HepG2 (cell line): ENCODE data around the gene BMPR1B. TPM values are rescaled to one million over a fixed set of nuclear protein-coding genes. Genes with fewer than 3 reads are reported as not detected.

Experiments
- ATAC-seq: fragments of 200-7000 bp; cut with Tn5 transposase; 3 replicates; pipeline ENCODE4 v1.9.1; 2020; ENCODE audit warnings: mild to moderate bottlenecking, moderate library complexity
- BruUV-seq: library from RNA; stranded (reverse); fragments of 400-500 nt; replicated peaks from 2 replicates; lab custom pipeline; 2021; lab: Mats Ljungman, UMichigan
- CTCF ChIA-PET: fragments of 300-600 bp; formaldehyde crosslinking; extraction: SDS; loops from one replicate; lab custom pipeline; 2021; ENCODE audit warnings: low total read pairs, inconsistent platforms, low intra/inter-chr PET ratio; lab: Yijun Ruan, JAX
- POLR2A ChIA-PET: fragments of 350-600 bp; sonication (Branson Sonifier 250); formaldehyde crosslinking; loops from one replicate; lab custom pipeline; 2020; ENCODE audit warnings: antibody characterized with exemption, inconsistent platforms; lab: Yijun Ruan, JAX
- DNase-seq: peaks from one replicate; pipeline ENCODE4 v3.0.0-alpha.2; 2015; ENCODE audit warnings: low spot score
- FAIRE-seq: peaks from 3 replicates; lab custom pipeline; 2011; peaks lifted over from hg19 to GRCh38; lab: Jason Lieb, UNC
- H2AFZ ChIP-seq: one replicate; pipeline ENCODE4 v1.6.1; 2011; ENCODE audit warnings: low read length, inconsistent platforms
- H3K27ac ChIP-seq: fragments of 300-600 bp; 3 replicates; pipeline ENCODE4 v1.8.0; 2011; ENCODE audit warnings: mixed run types, mild to moderate bottlenecking, mixed read lengths, low read length, inconsistent platforms; ENCODE audit not compliant: insufficient read depth; ENCODE audit errors: extremely low read length
- H3K27me3 ChIP-seq, 2 experiments: fragments of 200-600 bp in 1 of 2; 2 replicates in 1 of 2; 3 replicates in 1 of 2; pipeline versions ENCODE4 v1.6.0 to v1.8.0; 2011; ENCODE audit warnings: low read length in 2 of 2, mild to moderate bottlenecking in 2 of 2, moderate library complexity in 2 of 2, inconsistent platforms in 1 of 2; ENCODE audit not compliant: insufficient read depth in 2 of 2, control insufficient read depth in 1 of 2
- H3K36me3 ChIP-seq, 2 experiments: fragments of 200-600 bp in 1 of 2; replicated peaks in 1 of 2; 2 replicates in 1 of 2; 3 replicates in 1 of 2; pipeline versions ENCODE4 v1.5.1 to v1.8.0; 2011; ENCODE audit warnings: low read length in 2 of 2, inconsistent platforms in 1 of 2; ENCODE audit not compliant: insufficient read depth in 2 of 2, control insufficient read depth in 1 of 2
- H3K4me1 ChIP-seq: 2 replicates; pipeline ENCODE4 v1.5.1; 2012; ENCODE audit warnings: low read length, inconsistent platforms; ENCODE audit not compliant: insufficient read depth
- H3K4me2 ChIP-seq: 2 replicates; pipeline ENCODE4 v1.6.0; 2011; ENCODE audit warnings: low read depth, low read length, inconsistent platforms
- H3K4me3 ChIP-seq, 3 experiments: fragments of 200-600 bp in 1 of 3; sonication (generic), shearing (Covaris generic) in 1 of 3; replicated peaks in 1 of 3; 2 replicates each; pipeline ENCODE4 v1.5.1; 2011 to 2016; ENCODE audit warnings: low read length in 3 of 3, inconsistent platforms in 2 of 3, low read depth in 2 of 3, mild to moderate bottlenecking in 2 of 3, control low read depth in 1 of 3, mixed read lengths in 1 of 3; ENCODE audit not compliant: insufficient read depth in 1 of 3
- H3K79me2 ChIP-seq: one replicate; pipeline ENCODE4 v1.6.1; 2011; ENCODE audit warnings: low read length, inconsistent platforms; ENCODE audit not compliant: insufficient read depth
- H3K9ac ChIP-seq: 2 replicates; pipeline ENCODE4 v1.6.0; 2011; ENCODE audit warnings: mild to moderate bottlenecking, low read depth, low read length, inconsistent platforms; ENCODE audit not compliant: insufficient read depth
- H3K9me3 ChIP-seq: 2 replicates; pipeline ENCODE4 v1.5.1; 2012; ENCODE audit warnings: mild to moderate bottlenecking, low read length
- H4K20me1 ChIP-seq: 2 replicates; pipeline ENCODE4 v1.6.0; 2011; ENCODE audit warnings: inconsistent platforms, mild to moderate bottlenecking, low read length, moderate library complexity; ENCODE audit not compliant: insufficient read depth
- HCFC1 ChIP-seq: fragments of 150-350 bp; IDR thresholded peaks from 2 replicates; pipeline ENCODE4 v1.6.1; 2014; ENCODE audit warnings: low read depth, low read length
- ZNF335 ChIP-seq: sonication (generic); formaldehyde crosslinking; IDR thresholded peaks from 2 replicates; pipeline ENCODE4 v1.4.0; 2020; ENCODE audit warnings: missing genetic modification reagents
- ZNF44 ChIP-seq: sonication (generic); formaldehyde crosslinking; IDR thresholded peaks from 2 replicates; pipeline ENCODE4 v1.5.1; 2020; ENCODE audit warnings: mild to moderate bottlenecking, missing genetic modification reagents
- ZNF598 ChIP-seq: sonication (generic); formaldehyde crosslinking; IDR thresholded peaks from 2 replicates; pipeline ENCODE4 v1.5.1; 2020; ENCODE audit warnings: mild to moderate bottlenecking, missing genetic modification reagents, borderline replicate concordance
- whole genome bisulfite sequencing: methylation state at CpG from one replicate; pipeline ENCODE4 v1.1.6; 2017; ENCODE audit warnings: low lambda C conversion rate; 5-methylcytosine and 5-hydroxymethylcytosine counted together
- in situ Hi-C: cut with HindIII; loops from 2 replicates; pipeline ENCODE4 v1.10.0; 2017; ENCODE audit warnings: low pct_unique_long_range_greater_than_20kb; ENCODE audit not compliant: extremely low pct_ligation_motif_present
- intact Hi-C: fragments of 100-400 bp; cut with micrococcal nuclease; formaldehyde crosslinking; loops from one replicate; pipeline ENCODE4 v1.10.0; 2022; ENCODE audit not compliant: unreplicated experiment
- polyA plus RNA-seq, 8 experiments: library from polyadenylated mRNA; depleted of rRNA in 3 of 8; stranded (reverse) in 7 of 8; unstranded in 1 of 8; fragments of >200 nt; fragmentation: Illumina TruSeq in 4 of 8; extraction: Trizol in 4 of 8; gene quantifications; 2 replicates each; pipeline versions ENCODE4 v1.2.1 to v1.2.3, GENCODE V29; 2011 to 2016; ENCODE audit warnings: low read depth in 4 of 8, missing spikeins in 1 of 8, mixed read lengths in 1 of 8; ENCODE audit not compliant: insufficient read depth in 1 of 8
- total RNA-seq, 5 experiments: library from RNA; depleted of rRNA; stranded (reverse); fragments of >200 nt; fragmentation: Illumina TruSeq; extraction: Trizol; gene quantifications; 2 replicates each; pipeline ENCODE4 v1.2.3, GENCODE V29; 2016; ENCODE audit warnings: low read depth in 1 of 5

The BMPR1B gene
- total and polyA plus RNA-seq, 2 of the 13 experiments (the other 11 are each of a cell fraction or from before 2014, with no cell fraction given) = 0.07 TPM; not detected in 1

DNA sequence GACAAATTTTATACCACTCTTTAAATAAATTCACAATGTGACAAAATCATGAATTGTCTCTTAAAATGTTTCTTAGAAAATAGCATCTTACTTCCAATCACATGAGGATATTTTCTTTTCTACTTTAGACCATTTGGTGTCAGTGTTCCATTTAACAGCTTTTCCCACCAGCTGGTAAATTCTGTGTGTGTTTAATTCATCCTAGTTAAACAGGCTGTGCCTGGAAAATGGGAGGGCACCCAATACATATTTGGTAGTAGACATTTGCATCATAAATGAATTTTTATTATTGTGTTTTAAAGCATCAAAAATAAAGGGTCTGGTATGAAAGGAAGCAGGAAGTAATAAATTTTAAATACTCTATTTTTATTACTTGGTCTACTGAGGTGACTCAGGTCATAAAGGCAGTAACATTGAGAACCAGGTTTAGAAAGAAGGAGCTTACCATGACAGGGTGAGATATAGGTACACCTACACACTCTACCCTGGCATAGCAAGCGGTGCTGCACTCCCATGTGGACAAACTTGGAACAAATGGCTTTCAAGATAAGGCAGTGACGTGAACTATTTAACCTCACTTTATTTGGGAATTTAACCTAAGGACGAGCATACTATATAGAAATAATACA is 344.5 kb downstream of the BMPR1B start:
- no peak overlapping the region for H3K4me3 ChIP-seq
- H3K27me3 ChIP-seq = no peaks in the 10 kb centered on the region
- no peaks in the 10 kb centered on the region for H3K79me2 ChIP-seq
- in situ Hi-C loops = no loop called here
- H3K27ac ChIP-seq = no peak overlapping the region
- no peak overlapping the region for H3K4me2 ChIP-seq
- no peak for FAIRE-seq
- no peak for ATAC-seq
- CTCF ChIA-PET = no interaction called here
- BruUV-seq = no TSS peak
- no peaks in the 10 kb centered on the region for H3K36me3 ChIP-seq
- DNase-seq = no peak
- H2AFZ ChIP-seq = no peak overlapping the region
- no peaks in the 10 kb centered on the region for H3K9me3 ChIP-seq
- no peak for TF ChIP-seq ZNF598
- TF ChIP-seq, all 625 proteins: peak for 0
- Histone ChIP-seq H4K20me1 (no peaks in the 10 kb centered on the region; the same call in 1 of the 2 replicates), H3K4me1 (no peaks in the 10 kb centered on the region), H3K9ac (no peak overlapping the region)
- intact Hi-C loops = no loop called here
- POLR2A ChIA-PET = no interaction called here
- WGBS = 4% methylated on average over 3 of the region's 3 CpGs

DNA sequence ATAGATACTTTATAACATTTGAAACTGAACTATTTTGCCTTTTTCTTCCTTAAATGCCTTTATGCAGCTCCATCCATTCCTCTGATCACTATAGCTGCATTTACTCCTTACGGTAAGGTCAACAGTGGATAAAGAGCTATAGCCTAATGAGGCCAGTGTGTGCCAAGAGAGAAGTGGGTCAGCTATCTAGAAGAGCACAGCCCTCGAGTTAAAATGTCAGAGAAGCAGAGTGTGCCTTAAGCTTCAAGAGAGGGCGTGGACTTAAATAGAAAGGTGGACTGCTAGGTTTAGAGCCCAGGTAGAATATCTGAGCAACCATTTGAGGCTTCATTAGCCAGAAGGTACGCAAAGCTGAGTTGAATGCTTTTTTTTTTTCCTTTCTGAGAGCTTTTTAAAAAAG is 347.4 kb downstream of the BMPR1B start:
- Histone ChIP-seq H3K27me3 (no peaks in the 10 kb centered on the region), H3K36me3 (no peaks in the 10 kb centered on the region), H3K9me3 (no peaks in the 10 kb centered on the region), H4K20me1 (no peaks in the 10 kb centered on the region; the same call in 1 of the 2 replicates), H3K9ac (no peak overlapping the region), H2AFZ (no peak overlapping the region), H3K4me2 (no peak overlapping the region), H3K27ac (no peak overlapping the region), H3K4me1 (no peaks in the 10 kb centered on the region), H3K4me3 (no peak overlapping the region), H3K79me2 (no peaks in the 10 kb centered on the region)
- ATAC-seq = no peak
- 19% methylated on average over 4 of the region's 4 CpGs for WGBS
- CTCF ChIA-PET = no interaction called here
- intact Hi-C loops (no loop called here), in situ Hi-C loops (no loop called here)
- POLR2A ChIA-PET = no interaction called here
- BruUV-seq = no TSS peak
- no peak for FAIRE-seq
- no peak for DNase-seq
- no peak for TF ChIP-seq HCFC1
- no peak for TF ChIP-seq ZNF335
- TF ChIP-seq ZNF44 (CRISPR knock-in tag) = no peak
